GM23338 (cell line): ENCODE results near the gene GNA12. TPM values are rescaled to one million over a fixed set of nuclear protein-coding genes. Genes with fewer than 3 reads are reported as not detected.

Experiments used
- EZH2 ChIP-seq: fragments of 200-600 bp; sonication (generic); IDR thresholded peaks from one replicate; pipeline ENCODE4 v1.8.0; 2017; ENCODE audit warnings: antibody characterized with exemption, mild to moderate bottlenecking, low read depth; ENCODE audit not compliant: unreplicated experiment
- EZH2phosphoT487 ChIP-seq: fragments of 200-600 bp; sonication (generic); IDR thresholded peaks from one replicate; pipeline ENCODE4 v1.8.1; 2018; ENCODE audit warnings: antibody characterized with exemption; ENCODE audit not compliant: unreplicated experiment
- POLR2AphosphoS5 ChIP-seq: IDR thresholded peaks from 2 replicates; pipeline ENCODE4 v1.6.1; 2016; ENCODE audit warnings: antibody characterized with exemption, low read depth
- ZNF331 ChIP-seq: fragments of 250-450 bp; sonication (Bioruptor Pico); IDR thresholded peaks from 2 replicates; pipeline ENCODE4 v1.5.0; 2020; ENCODE audit warnings: low read depth, mild to moderate bottlenecking, moderate library complexity
- polyA plus RNA-seq: library from polyadenylated mRNA; unstranded; fragments of >200 nt; fragmentation: Nextera tagmentation; extraction: Ambion mirVana; gene quantifications from 2 replicates; pipeline ENCODE4 v1.2.1, GENCODE V29; 2016
- total RNA-seq: library from RNA; depleted of rRNA; stranded (reverse); fragments of >200 nt; shearing (Covaris generic); gene quantifications from 2 replicates; pipeline ENCODE4 v1.2.3, GENCODE V29; 2014
- TF ChIP-seq, protein P1 (sequence below): fragments of 250-450 bp; sonication (Bioruptor Pico); IDR thresholded peaks from 2 replicates; pipeline ENCODE4 v1.5.0; 2020; ENCODE audit warnings: mild to moderate bottlenecking, moderate library complexity
- TF ChIP-seq, protein P2 (sequence below): IDR thresholded peaks from 2 replicates; pipeline ENCODE4 v1.6.1; 2016; ENCODE audit warnings: antibody characterized with exemption
- TF ChIP-seq, protein P3 (sequence below), 2 experiments: fragments of 200-600 bp in 1 of 2; sonication (generic) in 1 of 2; conservative IDR thresholded peaks; 2 replicates each; pipeline versions ENCODE4 v1.5.1 to v1.6.1; 2016 to 2017; ENCODE audit warnings: antibody characterized with exemption in 2 of 2, low read depth in 2 of 2, mild to moderate bottlenecking in 2 of 2, moderate library complexity in 1 of 2

GNA12 gene
- total and polyA plus RNA-seq, 2 experiments from 2014 or later = 24.0 to 87.7 TPM

DNA sequence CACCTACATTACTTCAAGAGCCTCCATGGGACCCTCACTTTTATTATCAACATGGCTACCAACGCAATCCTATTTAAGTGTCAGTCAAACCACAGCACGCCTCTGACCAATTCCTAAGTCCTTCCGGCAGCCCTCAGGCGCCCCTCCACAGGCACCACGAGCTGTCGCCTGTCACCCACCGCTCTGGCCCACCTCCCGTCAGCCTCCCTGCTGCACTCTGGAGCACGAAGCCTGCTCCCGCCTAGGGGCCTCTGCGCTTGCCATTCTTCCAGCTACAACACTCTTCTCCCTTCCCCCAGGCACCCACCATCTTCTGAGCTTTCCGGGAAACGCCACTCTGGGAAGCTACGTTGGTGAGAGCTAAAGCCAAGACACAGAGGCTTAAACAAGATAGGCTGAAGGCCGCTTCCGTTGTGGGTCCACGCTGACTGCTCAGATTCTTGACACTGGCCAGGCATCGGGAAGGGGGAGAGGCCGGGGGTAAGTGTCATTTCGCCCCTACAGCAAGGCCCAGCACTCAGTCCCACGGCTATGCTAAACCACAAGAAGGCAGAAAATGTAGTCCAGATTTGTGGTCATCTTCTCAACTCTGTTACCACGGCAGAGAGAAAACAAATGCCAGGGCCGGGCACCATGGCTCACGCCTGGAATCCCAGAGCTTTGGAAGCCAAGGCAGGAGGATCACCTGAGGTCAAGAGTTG, 56.7 kb downstream of the GNA12 start (continued):
- TF ChIP-seq, protein P1, sequence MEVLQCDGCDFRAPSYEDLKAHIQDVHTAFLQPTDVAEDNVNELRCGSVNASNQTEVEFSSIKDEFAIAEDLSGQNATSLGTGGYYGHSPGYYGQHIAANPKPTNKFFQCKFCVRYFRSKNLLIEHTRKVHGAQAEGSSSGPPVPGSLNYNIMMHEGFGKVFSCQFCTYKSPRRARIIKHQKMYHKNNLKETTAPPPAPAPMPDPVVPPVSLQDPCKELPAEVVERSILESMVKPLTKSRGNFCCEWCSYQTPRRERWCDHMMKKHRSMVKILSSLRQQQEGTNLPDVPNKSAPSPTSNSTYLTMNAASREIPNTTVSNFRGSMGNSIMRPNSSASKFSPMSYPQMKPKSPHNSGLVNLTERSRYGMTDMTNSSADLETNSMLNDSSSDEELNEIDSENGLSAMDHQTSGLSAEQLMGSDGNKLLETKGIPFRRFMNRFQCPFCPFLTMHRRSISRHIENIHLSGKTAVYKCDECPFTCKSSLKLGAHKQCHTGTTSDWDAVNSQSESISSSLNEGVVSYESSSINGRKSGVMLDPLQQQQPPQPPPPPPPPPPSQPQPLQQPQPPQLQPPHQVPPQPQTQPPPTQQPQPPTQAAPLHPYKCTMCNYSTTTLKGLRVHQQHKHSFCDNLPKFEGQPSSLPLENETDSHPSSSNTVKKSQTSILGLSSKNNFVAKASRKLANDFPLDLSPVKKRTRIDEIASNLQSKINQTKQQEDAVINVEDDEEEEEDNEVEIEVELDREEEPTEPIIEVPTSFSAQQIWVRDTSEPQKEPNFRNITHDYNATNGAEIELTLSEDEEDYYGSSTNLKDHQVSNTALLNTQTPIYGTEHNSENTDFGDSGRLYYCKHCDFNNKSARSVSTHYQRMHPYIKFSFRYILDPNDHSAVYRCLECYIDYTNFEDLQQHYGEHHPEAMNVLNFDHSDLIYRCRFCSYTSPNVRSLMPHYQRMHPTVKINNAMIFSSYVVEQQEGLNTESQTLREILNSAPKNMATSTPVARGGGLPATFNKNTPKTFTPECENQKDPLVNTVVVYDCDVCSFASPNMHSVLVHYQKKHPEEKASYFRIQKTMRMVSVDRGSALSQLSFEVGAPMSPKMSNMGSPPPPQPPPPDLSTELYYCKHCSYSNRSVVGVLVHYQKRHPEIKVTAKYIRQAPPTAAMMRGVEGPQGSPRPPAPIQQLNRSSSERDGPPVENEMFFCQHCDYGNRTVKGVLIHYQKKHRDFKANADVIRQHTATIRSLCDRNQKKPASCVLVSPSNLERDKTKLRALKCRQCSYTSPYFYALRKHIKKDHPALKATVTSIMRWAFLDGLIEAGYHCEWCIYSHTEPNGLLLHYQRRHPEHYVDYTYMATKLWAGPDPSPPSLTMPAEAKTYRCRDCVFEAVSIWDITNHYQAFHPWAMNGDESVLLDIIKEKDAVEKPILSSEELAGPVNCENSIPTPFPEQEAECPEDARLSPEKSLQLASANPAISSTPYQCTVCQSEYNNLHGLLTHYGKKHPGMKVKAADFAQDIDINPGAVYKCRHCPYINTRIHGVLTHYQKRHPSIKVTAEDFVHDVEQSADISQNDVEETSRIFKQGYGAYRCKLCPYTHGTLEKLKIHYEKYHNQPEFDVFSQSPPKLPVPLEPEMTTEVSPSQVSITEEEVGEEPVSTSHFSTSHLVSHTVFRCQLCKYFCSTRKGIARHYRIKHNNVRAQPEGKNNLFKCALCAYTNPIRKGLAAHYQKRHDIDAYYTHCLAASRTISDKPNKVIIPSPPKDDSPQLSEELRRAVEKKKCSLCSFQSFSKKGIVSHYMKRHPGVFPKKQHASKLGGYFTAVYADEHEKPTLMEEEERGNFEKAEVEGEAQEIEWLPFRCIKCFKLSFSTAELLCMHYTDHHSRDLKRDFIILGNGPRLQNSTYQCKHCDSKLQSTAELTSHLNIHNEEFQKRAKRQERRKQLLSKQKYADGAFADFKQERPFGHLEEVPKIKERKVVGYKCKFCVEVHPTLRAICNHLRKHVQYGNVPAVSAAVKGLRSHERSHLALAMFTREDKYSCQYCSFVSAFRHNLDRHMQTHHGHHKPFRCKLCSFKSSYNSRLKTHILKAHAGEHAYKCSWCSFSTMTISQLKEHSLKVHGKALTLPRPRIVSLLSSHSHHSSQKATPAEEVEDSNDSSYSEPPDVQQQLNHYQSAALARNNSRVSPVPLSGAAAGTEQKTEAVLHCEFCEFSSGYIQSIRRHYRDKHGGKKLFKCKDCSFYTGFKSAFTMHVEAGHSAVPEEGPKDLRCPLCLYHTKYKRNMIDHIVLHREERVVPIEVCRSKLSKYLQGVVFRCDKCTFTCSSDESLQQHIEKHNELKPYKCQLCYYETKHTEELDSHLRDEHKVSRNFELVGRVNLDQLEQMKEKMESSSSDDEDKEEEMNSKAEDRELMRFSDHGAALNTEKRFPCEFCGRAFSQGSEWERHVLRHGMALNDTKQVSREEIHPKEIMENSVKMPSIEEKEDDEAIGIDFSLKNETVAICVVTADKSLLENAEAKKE (CRISPR knock-in tag) = no peak
- TF ChIP-seq, protein P2, sequence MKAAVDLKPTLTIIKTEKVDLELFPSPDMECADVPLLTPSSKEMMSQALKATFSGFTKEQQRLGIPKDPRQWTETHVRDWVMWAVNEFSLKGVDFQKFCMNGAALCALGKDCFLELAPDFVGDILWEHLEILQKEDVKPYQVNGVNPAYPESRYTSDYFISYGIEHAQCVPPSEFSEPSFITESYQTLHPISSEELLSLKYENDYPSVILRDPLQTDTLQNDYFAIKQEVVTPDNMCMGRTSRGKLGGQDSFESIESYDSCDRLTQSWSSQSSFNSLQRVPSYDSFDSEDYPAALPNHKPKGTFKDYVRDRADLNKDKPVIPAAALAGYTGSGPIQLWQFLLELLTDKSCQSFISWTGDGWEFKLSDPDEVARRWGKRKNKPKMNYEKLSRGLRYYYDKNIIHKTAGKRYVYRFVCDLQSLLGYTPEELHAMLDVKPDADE = no peak
- TF ChIP-seq ZNF331 (CRISPR knock-in tag) = no peak
- TF ChIP-seq EZH2phosphoT487 = no peak
- no peak for TF ChIP-seq POLR2AphosphoS5
- TF ChIP-seq, protein P3, sequence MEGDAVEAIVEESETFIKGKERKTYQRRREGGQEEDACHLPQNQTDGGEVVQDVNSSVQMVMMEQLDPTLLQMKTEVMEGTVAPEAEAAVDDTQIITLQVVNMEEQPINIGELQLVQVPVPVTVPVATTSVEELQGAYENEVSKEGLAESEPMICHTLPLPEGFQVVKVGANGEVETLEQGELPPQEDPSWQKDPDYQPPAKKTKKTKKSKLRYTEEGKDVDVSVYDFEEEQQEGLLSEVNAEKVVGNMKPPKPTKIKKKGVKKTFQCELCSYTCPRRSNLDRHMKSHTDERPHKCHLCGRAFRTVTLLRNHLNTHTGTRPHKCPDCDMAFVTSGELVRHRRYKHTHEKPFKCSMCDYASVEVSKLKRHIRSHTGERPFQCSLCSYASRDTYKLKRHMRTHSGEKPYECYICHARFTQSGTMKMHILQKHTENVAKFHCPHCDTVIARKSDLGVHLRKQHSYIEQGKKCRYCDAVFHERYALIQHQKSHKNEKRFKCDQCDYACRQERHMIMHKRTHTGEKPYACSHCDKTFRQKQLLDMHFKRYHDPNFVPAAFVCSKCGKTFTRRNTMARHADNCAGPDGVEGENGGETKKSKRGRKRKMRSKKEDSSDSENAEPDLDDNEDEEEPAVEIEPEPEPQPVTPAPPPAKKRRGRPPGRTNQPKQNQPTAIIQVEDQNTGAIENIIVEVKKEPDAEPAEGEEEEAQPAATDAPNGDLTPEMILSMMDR (conservative IDR thresholded peaks at IDR 0.05; ENCODE audit: low read depth in 2 of 2) = no peak
- no peak for TF ChIP-seq EZH2
